Stimulated activated CD8-positive, alpha-beta memory T cell treated with anti-CD3 and anti-CD28 coated beads, Interleukin-2, amount 100 ng/mL, for 1 hour (primary cell): Measurements from ENCODE around the gene TEN1.
"Not testable (repeated sequence)": the region's sequence is repeated elsewhere in the genome, so short reads cannot be mapped to it uniquely, and the experiment has no call there.

Experiments
- DNase-seq, 2 donors: peaks; one replicate each; pipeline ENCODE4 v3.0.0-alpha.2; 2020; ENCODE audit warnings: low read depth in 2 of 2

Gene TEN1

DNA sequence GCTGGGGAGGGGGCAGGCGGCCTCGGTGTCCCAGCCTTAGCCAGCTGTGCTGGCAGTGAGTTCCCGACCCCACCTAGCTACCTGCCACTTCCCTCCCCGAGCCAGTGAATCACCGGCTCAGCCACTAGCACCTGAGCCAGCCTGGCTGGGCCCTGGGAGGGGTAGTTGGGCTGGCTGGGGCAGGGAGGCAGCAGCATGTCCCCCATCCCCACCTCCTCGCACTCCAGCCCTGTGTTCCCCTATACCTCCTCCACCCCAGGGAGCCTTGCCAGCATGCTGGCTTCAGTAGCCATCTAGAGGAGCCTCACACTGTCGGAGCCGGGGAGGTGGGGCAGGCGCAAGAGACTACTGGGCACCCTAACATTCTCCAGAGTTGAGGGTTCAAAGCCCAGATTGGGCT lies 45.3 kb downstream of the TEN1 start:
- no peak for DNase-seq

DNA sequence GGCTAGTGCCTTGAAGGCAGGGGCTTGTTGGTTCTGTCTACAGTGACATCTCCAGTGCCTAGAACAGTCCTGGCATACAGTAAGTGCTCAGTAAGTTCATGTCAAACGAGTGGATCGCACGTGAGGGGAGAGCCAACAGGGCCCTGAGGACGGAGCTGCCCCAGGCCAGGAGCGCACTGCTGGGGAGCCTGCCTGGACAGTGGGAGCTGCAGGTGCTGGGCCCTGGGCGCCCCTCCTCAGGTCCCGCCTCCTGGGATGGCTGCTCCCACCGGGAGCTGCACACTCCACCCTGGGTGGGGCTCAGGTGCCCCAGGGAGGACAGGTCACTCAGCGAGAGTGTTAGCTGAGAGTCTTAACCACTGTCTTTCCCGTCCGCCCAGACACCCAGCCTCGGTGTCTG lies 46.3 kb downstream of the TEN1 start:
- DNase-seq, result no peak

DNA sequence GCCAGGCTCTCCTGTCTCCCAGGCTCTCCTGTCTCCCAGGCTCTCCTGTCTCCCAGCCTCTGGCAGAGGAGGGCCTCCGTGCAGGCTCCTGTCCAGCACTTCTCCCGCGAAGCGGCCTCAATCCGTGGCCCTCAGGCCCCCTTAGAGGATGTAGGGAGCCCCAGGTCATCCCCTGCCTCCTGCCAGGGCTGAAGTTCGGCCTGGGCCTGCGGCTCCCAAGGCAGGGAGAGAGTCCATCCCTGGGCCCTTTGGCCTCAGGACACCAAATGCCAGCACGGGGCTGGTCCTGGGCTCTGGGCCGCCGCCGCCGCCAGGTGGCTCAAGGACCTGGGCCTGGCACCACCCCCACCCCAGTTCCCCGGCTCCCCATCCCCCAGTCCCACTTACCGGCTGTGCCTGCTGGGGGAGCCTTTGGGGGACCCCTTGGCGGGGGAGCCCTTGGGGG lies 47.7 kb downstream of the TEN1 start:
- DNase-seq, result no peak

DNA sequence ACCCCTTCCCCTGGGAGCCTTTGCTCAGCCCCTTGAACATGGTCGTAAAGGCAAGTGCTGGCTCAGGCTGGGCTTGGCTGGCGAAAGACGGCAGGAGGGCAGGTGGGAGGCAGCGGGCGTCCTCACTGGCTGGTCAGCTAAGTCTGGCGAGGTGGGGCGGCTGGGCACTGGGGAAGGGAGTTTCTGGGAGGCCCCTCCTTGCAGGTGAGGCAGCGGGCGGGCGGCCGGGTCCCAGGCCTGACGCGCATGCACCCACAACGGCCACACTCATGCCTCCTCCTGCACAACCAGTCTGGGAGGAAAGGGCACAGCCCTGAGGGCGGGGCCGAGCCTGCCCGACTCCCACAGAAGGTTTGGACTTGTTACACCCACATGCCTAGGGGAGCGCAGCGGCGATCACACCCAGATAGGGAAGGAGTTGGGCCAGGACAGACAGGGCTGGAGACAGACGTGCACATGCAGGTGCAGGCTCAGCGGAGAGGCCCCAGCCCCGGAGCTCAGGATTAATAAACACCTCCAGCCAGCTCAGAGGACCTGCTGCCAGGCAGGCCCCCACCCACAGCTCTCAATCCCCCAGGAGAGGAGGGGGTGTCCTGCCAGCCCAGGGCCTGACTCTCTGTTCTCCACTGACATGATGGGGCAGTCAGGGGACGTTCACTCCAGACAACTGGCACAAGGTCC lies 48.3 kb downstream of the TEN1 start, which contains the start of gene EVPL:
Gene EVPL (minus strand): TSS at position 148 of the 681 bp plus-strand sequence. CDS start 108 bp downstream, at position 40.
- DNase-seq, result no peak

DNA sequence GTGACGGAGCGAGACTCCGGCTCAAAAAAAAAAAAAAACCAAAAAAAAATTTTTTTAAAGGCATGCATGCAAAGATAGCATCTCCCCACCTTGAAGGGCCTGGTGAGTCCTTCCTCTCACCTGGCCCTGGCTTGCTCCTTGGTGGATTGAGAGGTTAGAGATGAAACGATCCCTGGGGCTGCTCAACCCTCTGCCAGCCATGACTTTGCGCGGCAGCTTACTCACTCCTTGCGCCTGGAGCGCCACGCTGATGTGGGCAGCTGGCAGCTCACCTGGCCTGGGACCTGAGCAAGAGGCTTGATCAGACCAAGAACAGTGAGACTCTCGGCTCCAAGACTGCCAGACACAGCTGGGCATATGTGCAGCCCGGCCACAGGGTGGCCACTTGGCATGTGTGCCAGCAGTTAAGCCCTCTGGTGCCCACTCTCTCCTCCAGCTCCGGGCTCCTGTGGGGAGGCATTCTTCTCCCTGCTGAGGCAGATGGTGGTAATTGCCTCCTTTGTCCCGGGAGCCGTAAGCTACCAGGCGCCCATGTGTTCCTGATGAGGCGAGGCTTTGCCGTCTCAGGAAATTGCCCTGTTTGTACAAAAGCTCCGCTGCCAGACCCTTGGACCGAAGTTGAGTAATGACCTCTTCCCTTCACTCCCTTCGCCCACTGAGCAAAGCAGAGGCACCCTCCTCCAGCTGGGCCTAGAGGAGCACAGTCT lies 53.2 kb downstream of the TEN1 start:
- DNase-seq, result no peak

DNA sequence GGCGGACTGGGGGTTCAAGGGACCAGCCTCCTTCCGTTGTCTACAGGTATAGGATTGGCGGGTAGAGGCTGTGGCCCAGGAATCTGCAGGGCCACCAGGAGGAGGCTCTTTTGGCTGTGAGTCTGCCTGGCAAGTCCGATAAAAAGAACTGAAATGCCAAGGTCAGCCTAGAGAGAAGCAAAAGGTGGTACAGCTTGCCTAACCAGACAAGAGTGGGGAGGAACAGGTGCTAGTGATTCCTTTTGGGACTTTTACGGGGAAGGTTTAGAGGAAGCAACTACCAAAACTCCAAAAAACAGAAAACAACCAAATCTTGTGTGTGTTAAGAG lies 53.7 kb downstream of the TEN1 start:
- no peak for DNase-seq

DNA sequence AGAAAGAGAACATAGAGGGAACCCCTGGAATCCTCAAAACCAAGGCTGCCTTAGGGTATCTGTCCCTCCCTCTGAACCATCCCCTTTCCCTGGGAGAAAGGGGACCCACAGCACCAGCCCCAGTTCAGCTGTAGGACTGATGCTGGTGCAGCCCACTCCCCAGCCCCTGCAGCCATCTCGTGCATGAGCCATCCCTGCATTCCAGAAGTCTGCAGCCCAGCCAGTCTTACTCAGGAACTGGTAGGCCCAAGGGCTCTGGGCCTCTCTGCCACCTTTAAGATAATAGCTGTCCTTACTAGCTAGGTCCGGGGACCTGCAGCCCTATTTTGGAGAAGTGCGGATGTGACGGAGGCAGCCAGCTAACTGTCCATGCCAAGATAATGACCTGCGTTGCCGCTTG lies 54.1 kb downstream of the TEN1 start:
- DNase-seq, result no peak

DNA sequence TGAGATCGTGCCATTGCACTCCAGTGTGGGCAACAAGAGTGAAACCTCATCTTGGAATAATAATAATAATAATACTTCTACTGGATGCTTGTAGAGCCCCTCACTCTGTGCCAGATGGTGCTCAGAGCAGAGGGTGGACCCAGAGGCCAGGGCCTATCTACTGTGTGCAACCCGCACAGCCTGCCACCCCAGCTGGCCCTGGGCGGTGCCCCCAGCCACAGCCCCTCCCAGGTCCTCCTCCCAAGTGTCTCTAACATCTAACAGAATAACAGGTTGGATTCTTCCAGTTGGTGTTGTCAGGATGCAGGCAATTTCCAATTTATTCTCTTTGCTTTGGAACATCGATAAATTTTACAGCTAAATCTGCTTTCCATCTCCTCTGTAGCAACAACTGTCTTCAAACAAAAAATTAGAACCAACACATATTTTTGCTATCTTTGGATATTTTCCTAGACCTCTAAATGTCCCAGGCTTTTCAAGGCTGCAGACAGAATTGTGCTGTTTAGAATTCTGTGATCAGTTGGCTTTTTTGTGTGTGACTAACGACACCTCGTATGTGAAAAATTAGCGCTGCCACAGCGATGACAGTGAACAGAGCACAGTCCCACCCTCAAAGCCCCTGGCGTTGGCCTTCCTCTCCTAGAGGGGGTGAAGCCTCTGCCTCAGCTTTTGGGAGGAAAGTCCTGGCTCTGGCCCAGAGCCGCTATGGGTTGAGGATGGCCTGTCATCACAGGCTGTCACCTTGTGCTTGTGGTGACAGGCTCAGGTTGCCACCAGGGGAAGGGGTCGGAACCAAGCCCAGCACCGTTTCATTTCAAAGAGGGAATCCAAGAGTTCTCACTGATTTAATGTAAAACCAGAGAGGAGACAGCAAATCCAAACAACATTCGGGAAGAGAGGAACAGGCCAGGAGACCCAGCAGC lies 55.6 kb downstream of the TEN1 start:
- DNase-seq, result no peak

DNA sequence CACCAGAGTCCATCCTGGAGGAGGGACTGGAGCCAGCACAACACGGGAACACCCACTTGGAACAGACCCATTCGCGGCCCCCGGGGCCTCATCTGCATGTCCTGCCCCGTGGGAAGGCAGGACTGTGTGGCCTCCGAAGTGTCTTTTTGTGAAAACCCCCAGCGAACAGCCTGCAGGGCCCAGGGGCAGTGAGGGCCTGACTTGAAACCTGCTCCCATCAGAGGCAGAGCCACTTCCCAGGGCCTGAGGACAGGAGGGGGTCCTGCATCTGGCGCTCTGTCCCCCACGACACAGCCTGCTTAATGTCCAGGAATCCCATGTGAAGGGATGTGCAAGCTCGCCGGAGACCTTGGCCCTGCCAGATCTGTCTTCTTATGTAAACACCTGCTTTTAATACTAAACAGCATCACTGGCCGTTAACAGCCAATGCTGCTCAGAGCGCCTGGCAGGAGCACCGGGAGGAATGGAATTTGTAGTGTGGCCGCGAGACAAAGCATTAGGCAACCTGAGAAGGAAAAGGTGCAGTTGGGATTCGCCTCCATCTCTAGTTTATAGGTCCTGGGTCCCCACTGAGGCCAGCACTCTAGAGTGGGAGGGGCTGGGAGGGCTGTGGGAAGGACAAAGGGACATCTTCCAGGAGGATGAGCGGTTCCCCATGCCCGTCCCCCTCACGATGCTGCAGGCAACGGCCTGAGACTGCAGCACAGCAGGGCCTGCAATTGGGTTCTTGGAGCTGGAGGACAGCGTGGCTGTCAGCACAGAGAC lies 57.6 kb downstream of the TEN1 start:
- no peak for DNase-seq

DNA sequence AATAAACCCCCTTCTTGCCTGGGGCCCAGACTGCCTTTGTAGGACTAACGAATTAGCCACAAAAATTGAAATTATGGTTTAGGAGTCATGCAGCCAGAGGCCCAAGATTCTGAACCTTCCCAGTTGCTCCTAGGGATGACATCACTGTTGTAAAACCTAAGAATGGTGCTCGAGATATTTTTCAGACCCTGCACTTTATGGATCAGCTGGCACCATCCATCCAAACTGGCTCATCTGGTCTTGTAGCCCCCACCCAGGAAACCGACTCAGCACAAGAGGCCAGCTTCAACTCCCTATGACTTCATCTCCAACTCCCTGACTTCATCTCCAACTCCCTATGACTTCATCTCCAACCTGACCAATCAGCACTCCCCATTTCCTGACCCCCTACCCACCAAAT lies 59.0 kb downstream of the TEN1 start:
- no peak for DNase-seq

DNA sequence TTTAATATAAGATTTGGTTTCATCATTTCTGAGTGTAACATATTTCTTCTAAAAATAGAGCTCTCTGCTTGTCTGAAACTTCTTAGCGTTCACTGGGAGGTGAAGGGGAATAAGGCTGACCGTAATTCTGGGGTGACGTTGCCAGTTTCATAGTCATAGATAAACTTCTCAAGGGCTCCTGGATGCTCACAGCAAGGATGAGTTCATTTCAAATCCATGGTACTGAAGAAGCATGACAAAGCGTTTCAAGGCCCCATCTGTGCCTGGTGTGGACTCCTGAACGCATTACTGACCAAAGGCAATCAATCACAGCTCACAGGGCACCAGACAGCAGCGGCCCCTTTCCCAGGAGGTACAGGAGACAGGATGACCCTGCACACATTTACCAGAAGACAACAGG lies 60.1 kb downstream of the TEN1 start:
- DNase-seq, result no peak

DNA sequence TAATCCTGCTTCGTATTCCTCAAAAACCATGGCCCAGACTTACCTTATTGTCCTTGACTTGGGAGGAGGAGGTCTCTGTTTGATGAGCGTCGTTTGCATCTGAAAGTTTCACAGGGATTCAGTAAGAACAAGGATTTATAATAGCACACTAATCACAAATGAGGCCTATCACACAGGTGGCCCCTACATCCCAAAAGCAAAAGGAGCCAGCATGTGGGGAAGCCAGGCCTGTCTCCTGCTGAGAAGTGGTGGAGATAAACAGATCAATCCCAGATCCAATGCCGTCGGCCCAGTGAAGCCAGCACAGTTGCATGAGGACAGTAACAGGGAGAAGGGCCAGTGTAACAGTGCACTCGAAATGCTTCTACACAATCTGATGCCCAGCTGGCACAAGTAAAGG lies 61.3 kb downstream of the TEN1 start:
- no peak for DNase-seq

DNA sequence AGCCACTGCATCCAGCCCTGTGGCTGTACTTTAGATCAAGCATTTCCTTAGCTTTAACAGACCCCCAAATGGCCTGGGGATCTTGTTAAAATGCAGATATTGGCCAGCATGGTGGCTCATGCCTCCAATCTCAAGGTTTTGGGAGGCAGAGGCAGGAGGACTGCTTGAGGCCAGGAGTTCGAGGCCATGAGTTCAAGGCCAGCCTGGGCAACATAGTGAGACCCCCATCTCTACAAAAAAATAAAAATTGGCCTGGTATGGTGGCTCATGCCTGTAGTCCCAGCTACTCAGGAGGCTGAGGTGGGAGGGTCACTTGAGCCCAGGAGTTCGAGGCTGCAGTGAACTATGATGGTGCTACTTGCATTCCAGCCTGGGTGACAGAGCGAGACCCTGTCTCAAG lies 63.8 kb downstream of the TEN1 start:
- DNase-seq, result not testable (repeated sequence)

DNA sequence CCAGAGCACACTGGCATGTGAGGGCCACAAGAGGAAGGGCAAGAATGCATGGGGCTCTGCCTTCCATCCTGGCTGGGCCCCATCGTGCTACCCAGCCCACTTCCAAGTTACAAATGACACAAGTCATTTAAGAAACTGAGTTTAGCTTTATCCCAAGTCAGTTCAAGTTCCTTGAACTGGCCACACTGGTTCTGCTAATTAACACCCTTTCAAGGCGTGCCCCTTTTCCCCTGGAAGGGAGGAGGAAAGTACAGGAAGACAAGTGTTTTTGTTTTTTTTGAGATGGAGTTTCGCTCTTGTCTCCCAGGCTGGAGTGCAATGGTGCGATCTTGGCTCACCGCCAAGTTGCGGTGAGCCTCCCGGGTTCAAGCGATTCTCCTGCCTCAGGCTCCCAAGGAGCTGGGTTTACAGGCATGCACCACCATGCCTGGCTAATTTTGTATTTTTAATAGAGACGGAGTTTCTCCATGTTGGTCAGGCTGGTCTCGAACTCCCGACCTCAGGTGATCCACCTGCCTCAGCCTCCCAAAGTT lies 65.5 kb downstream of the TEN1 start:
- not testable (repeated sequence) for DNase-seq

DNA sequence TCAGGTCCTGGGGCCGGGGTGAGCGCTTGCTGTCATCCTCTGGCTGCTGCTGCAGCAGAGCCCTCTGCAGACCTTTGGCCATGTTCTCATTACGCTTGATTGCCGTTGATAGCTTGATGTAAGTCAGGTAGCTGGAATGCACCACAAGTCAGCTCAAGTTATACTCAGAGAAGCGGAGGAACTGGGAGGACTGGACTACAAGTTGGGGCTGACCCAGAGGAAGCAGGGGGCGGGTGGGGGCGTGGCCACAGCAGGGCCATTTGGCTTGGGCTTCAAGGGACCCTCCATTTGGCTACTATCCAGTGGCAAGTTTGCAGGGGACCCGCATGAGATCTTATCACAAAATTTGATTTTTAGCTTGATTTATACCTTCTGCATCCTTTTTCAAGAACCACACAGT lies 67.0 kb downstream of the TEN1 start:
- no peak for DNase-seq

DNA sequence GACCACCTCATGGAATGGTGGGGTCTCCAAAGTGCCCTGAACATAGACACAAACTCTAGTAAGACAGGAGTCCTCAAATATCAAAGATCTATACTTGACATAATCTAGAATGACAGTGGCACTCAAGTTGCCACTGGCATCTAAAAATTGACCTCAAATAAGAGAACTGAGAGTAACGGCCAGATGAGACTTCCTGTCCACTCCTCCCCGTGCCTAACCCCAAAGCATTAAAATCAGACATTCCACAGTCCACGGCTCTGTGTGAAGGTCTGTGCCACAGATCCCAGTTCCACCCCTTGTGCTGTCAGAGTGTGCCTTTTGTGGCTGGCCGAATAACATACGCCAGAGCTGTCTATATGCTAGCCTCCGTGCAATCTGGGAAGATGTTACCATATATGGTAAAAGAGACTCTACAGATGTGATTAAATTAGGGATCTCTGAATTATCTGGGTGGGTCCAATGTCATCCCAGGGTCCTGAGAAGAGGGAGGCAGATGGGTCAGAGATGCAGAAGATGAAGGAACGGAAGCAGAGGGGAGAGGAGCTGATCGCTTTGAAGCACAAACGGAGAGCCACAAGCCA lies 69.1 kb downstream of the TEN1 start:
- DNase-seq, result no peak

DNA sequence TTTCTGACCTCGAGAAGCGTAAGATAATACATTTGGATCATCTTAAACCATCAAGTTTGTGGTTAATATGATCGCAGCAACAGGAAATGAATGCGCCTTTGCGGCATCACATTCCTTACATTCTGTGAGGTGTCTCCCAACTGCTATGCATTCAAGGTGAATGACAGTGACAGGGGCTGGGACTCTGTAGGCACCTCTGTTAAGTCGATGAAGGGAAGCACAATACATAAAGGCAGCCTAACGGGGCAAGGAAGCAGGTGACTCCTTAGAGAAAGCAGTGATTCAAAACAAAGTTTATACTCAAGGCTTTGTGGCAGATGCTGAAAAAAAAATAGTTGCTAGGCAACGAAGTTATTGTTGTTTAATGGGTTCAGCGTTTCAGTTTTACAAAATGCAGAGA lies 69.7 kb downstream of the TEN1 start:
- DNase-seq, result no peak

DNA sequence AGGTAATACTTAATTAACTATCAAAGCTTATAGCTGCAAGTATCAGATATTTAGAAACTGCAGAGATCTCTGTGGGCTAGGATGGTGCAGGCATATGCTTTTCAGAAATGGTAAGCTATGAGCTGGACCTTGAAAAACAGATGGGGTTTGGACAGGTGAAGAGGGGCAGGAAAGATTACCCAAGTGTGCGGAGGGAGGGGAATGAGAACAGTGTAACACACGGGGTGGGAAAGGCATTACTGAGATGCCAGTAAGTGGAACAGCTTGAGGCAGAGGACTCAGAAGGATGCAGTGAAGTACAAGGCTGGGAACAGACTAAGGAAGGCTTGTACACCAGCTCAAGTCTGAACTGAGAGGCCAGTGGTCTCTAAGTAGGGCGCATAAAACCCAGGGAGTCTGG lies 70.2 kb downstream of the TEN1 start:
- DNase-seq, result no peak

DNA sequence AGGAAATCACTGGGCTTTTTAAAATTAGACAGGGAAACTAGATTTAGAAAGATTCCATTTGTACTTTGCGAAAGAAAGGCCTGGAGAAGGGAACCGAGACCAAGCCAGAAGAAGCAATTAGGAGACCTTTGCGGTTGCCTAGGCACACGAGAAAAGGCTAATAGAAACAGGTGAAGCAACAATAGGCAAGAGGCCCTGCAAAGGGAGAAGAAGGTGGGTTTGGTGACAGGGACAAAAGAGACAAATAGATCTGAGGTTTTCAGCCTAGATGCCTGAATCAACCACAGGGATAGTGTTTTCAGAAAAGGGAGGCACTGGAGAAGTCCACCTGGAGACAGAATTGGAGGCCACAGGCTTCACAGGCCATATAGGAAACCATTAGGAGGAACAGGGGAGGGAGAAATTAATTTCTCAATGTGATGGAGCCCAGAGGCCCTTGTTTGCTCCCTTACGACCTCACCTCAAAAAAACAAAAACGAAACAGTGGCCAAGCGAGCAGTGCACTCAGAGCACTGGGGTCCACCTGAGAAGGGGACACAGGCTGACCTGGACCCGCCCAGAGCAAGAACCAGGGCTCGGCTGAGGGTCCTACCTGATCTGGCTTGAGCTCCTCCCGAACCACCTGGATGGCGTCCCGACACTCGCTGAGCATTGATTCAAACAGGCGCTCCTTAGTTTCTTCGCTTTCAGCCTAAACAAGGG lies 70.9 kb downstream of the TEN1 start:
- no peak for DNase-seq
